Brain microvascular endothelial cell (primary cell): ENCODE data around the gene APOBEC2.

Experiments used
- DNase-seq: peaks from one replicate; pipeline ENCODE4 v3.0.0-alpha.2; 2020
- H3K27ac ChIP-seq: fragments of 250-450 bp; sonication (Bioruptor Pico); 2 replicates; pipeline ENCODE4 v1.5.1; 2020; ENCODE audit warnings: mild to moderate bottlenecking, moderate library complexity
- H3K27me3 ChIP-seq: fragments of 250-450 bp; sonication (Bioruptor Pico); replicated peaks from 2 replicates; pipeline ENCODE4 v1.5.1; 2020; ENCODE audit warnings: mild to moderate bottlenecking
- H3K36me3 ChIP-seq: fragments of 250-450 bp; sonication (Bioruptor Pico); replicated peaks from 2 replicates; pipeline ENCODE4 v1.5.1; 2020; ENCODE audit warnings: mild to moderate bottlenecking
- H3K4me3 ChIP-seq: 2 replicates; pipeline ENCODE4 v1.5.1; 2011; ENCODE audit warnings: low read depth, mild to moderate bottlenecking, control low read depth, low read length, moderate library complexity
- in situ Hi-C: cut with HindIII; loops from 2 replicates; pipeline ENCODE4 v1.10.0; 2017; ENCODE audit warnings: low sequenced_read_pairs, low pct_ligation_motif_present
- TF ChIP-seq, protein P1 (sequence below): IDR thresholded peaks from 2 replicates; pipeline ENCODE4 v1.5.1; 2011; ENCODE audit warnings: low read depth, mild to moderate bottlenecking, moderate library complexity, low read length, control low read depth, inconsistent platforms; ENCODE audit errors: missing control alignments

The APOBEC2 gene

DNA sequence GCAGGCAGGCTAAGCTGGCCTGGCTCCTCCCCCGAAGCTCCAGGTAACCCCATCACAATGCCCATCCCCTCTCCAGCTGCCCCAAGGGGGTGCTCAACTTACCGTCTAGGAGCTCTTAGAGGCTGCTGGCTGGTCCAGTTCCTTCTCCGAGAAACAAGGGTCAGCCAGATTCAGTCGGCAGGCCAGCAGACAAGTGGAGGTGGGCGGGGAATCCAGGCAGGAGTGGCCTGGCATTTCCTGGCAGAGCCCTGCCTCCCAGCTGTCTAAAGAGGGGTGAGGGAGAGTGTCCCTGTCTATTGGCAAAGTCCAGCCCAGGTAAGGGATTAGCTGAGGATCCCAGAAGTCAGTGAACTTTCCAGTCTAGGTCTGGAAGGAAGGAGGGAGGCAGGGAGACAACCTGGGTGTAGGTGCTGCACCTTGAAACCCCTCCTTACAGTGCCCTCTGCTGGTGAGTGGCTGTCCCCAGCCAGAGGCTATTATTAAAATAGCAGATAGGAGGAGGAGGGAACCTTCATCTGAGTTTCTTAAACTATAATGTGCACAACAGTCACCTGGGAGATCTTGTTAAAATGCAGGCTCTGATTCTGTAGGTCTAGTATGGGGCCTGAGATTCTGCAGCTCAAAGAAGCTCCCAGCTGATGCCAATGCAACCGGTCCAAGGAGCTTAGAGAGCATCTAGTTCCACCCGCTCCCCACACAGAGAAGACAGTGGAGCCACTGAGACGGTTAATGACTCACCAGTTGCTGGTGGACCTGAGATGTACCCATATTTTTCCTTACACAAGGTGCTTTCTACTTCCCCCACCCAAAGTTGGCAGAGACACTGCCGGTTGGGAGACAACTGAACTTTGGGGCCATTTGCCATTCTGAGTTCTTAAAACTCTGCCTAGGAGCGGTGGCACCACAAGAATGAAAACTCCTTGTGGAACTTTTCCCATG lies 13.7 kb upstream of the APOBEC2 start, which contains the start of gene UNC5CL:
Gene UNC5CL, minus strand, starts transcription at position 162 of the 939 bp plus-strand sequence. CDS start 4,147 bp downstream, outside the sequence.
- Histone ChIP-seq H3K4me3 (no peak within 1 kb of the TSS), H3K36me3 (no peaks in the 10 kb centered on the region), H3K27me3 (no peaks in the 10 kb centered on the region), H3K27ac (no peak within 1 kb of the TSS)
- in situ Hi-C loops = no loop called here
- TF ChIP-seq, protein P1, sequence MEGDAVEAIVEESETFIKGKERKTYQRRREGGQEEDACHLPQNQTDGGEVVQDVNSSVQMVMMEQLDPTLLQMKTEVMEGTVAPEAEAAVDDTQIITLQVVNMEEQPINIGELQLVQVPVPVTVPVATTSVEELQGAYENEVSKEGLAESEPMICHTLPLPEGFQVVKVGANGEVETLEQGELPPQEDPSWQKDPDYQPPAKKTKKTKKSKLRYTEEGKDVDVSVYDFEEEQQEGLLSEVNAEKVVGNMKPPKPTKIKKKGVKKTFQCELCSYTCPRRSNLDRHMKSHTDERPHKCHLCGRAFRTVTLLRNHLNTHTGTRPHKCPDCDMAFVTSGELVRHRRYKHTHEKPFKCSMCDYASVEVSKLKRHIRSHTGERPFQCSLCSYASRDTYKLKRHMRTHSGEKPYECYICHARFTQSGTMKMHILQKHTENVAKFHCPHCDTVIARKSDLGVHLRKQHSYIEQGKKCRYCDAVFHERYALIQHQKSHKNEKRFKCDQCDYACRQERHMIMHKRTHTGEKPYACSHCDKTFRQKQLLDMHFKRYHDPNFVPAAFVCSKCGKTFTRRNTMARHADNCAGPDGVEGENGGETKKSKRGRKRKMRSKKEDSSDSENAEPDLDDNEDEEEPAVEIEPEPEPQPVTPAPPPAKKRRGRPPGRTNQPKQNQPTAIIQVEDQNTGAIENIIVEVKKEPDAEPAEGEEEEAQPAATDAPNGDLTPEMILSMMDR = peak; percentile 86
- peak; percentile 20 for DNase-seq

DNA sequence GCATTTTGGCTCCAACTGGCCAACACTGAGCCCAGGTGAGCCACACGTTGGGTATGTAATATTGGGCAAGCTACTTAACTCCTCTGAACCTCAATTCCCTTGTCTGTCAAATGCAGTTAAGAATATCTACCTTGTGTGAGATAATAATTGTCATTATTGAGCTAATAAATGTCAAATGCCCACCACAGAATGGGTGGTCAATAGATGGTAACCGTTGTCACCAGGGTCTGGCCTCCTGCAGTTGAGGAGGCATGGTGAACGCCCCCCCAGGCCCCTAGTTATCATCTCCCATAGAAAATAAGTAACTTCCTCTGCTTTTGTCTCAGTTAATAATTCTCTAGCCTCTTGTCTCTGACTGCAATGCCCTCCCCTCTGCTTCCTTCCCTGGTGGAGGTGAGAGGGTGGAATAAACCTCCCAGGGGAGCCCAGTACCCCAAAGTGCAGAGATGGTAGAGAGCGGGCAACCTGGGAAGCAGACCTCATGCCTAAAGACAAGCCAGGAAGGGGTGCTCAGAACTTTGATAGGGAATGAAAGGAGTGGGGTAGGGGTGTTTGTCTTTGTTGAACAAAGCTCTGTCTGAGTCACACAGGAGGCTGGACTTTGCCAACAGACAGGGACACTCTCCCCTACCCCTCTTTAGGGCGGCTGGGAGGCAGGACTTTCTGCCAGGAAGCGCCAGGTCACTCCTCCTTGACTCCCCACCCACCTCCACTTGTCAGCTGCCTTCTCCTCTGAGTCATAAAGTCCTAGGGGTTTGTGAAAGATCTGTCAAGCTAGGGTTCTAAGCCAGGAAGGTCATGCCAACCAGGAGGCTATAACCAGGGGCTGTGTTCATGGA lies 12.7 kb upstream of the APOBEC2 start:
- no peak overlapping the region for H3K27ac ChIP-seq
- no peaks in the 10 kb centered on the region for H3K36me3 ChIP-seq
- H3K4me3 ChIP-seq = no peak overlapping the region
- no peaks in the 10 kb centered on the region for H3K27me3 ChIP-seq
- no peak for DNase-seq
- in situ Hi-C loops = no loop called here
- TF ChIP-seq, protein P1 = no peak

DNA sequence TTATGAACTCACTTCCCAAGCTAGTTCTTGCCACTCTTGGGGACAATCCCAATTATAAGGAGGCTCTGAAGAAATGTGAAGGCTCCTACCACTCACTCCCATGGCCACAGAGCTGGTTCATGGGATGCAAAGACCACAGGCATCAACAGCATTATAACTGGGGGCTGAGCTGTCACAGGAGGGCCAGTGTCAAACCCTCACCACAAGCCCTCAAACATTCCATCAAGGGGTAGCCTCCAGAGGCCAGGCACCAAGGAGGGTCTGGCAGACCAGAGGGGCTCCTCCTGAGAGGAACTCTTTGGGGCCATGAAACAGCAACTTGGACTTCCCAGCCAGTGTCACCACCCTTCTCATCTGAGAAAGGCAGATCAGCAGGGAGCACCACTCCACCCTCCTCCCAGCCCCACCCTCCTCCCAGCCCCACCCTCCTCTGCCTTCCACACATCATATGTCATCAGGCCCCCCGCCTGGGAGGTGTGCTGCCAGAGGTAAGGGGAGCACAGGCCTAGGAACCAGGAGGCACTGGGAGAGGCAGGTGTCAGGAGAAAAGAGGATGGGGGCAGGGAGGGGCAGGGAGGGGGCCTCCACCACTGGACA lies 12.0 kb upstream of the APOBEC2 start:
- TF ChIP-seq, protein P1 = no peak
- no peaks in the 10 kb centered on the region for H3K27me3 ChIP-seq
- H3K27ac ChIP-seq = no peak overlapping the region
- H3K4me3 ChIP-seq = no peak overlapping the region
- in situ Hi-C loops = no loop called here
- no peak for DNase-seq
- no peaks in the 10 kb centered on the region for H3K36me3 ChIP-seq

DNA sequence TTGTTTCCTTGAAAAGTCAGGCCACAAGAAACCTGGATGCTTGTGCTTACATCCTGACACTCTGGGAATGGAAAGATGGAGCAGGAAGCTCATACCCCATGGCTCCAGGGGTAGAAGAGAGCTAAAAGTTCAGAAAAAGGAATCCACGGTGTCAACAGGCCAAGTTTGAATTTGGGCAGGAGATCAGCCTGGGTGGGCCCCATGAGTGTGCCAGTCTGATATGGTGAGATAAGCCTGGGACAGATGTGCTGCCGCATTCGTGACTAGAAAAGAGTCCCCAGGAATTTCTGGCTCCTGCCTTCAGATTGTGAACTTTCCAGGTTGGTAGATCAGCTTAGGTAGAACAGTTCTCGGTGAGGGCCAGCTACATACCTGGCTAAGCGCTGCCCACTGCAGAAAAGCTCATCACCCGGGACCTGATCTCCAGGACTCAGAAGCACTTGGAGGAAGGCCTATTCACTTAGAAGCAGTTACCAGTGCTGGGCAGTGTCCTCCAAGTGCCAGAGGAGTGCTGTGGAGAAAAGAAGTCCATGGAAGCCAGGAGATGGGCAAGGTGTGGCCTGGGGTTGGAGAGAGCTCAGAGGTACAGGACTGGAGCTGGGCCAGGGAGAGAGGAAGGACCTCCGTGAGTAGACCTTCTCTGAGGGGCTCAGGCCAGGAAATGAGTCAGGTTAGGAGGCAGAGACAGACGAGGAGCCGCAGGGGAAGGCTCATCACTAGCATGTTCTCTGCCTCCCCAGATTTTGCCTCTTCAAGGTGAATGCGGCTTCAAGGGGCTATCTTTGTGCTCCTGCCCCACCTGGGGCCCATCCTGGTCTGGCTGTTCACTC lies 10.6 kb upstream of the APOBEC2 start, which contains the start of gene TSPO2:
Gene TSPO2, plus strand, starts transcription at position 242 of the 830 bp plus-strand sequence. Its CDS starts 519 bp downstream, at position 761.
- DNase-seq = no peak
- Histone ChIP-seq H3K27me3 (no peaks in the 10 kb centered on the region), H3K4me3 (no peak within 1 kb of the TSS), H3K27ac (no peak within 1 kb of the TSS), H3K36me3 (no peaks in the 10 kb centered on the region)
- TF ChIP-seq, protein P1 = no peak
- in situ Hi-C loops = no loop called here

DNA sequence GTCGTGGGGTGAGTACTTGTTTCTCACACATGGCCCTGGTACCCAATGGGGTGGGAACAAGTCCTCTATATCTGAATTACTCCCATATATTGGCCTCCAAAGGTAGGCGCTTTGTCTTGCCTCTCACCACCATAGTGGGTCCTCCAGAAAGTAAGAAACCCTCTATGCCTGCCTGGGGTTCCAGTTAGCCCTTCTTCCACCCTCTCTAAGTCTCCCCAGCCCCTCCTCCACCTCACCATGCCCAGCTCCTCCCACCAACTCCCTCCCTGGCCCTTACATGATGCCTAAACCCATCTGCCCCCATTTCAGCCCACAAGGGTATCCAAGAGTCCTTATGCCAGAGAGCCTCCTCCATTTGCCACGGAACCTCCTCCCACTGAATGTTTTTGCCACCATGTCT lies 9.9 kb upstream of the APOBEC2 start:
- H3K27ac ChIP-seq = no peak overlapping the region
- in situ Hi-C loops = no loop called here
- no peak for DNase-seq
- H3K27me3 ChIP-seq = no peaks in the 10 kb centered on the region
- TF ChIP-seq, protein P1 = no peak
- no peak overlapping the region for H3K4me3 ChIP-seq
- H3K36me3 ChIP-seq = no peaks in the 10 kb centered on the region
